H9 (cell line): ENCODE data around the gene PTPRN2. TPM values are rescaled to one million over a fixed set of nuclear protein-coding genes. Genes with fewer than 3 reads are reported as not detected.

ENCODE experiments used
- DNase-seq: peaks from one replicate; pipeline ENCODE4 v3.0.0-alpha.2; 2017
- H2AFZ ChIP-seq: one replicate; pipeline ENCODE4 v1.6.1; 2013; ENCODE audit warnings: mild to moderate bottlenecking, low read length, control low read depth, moderate library complexity
- H2AK5ac ChIP-seq: 2 replicates; pipeline ENCODE4 v1.6.1; 2013; ENCODE audit warnings: low read length, control low read depth, mixed read lengths; ENCODE audit not compliant: insufficient read length
- H2BK120ac ChIP-seq: one replicate; pipeline ENCODE4 v1.6.1; 2013; ENCODE audit warnings: low read depth, mild to moderate bottlenecking, low read length, control low read depth, inconsistent platforms; ENCODE audit not compliant: poor library complexity, severe bottlenecking
- H2BK12ac ChIP-seq: 2 replicates; pipeline ENCODE4 v1.6.1; 2013; ENCODE audit warnings: low read length, control low read depth, mixed read lengths, low read depth; ENCODE audit not compliant: insufficient read length
- H2BK15ac ChIP-seq: 2 replicates; pipeline ENCODE4 v1.6.1; 2013; ENCODE audit warnings: low read depth, low read length, control low read depth
- H2BK20ac ChIP-seq: one replicate; pipeline ENCODE4 v1.6.1; 2013; ENCODE audit warnings: low read depth, mild to moderate bottlenecking, low read length, control low read depth, inconsistent platforms; ENCODE audit not compliant: poor library complexity, severe bottlenecking
- H2BK5ac ChIP-seq: 2 replicates; pipeline ENCODE4 v1.6.1; 2013; ENCODE audit warnings: low read length, control low read depth, mixed read lengths; ENCODE audit not compliant: insufficient read length
- H3K14ac ChIP-seq: 2 replicates; pipeline ENCODE4 v1.6.1; 2013; ENCODE audit warnings: low read length, control low read depth; ENCODE audit not compliant: insufficient read depth
- H3K18ac ChIP-seq: 2 replicates; pipeline ENCODE4 v1.6.1; 2013; ENCODE audit warnings: low read depth, mild to moderate bottlenecking, mixed read lengths, low read length, control low read depth; ENCODE audit not compliant: insufficient read length
- H3K23ac ChIP-seq: 2 replicates; pipeline ENCODE4 v1.6.1; 2013; ENCODE audit warnings: low read length, control low read depth, mixed read lengths, low read depth; ENCODE audit not compliant: insufficient read length
- H3K23me2 ChIP-seq: 2 replicates; pipeline ENCODE4 v1.6.1; 2013; ENCODE audit warnings: low read depth, mild to moderate bottlenecking, mixed read lengths, low read length, control low read depth; ENCODE audit not compliant: insufficient read length, poor library complexity, severe bottlenecking
- H3K27ac ChIP-seq: 2 replicates; pipeline ENCODE4 v1.5.1; 2013; ENCODE audit warnings: low read length, control low read depth, mixed read lengths, low read depth; ENCODE audit not compliant: insufficient read length
- H3K27me3 ChIP-seq: 2 replicates; pipeline ENCODE4 v1.6.1; 2013; ENCODE audit warnings: low read length, control low read depth, inconsistent platforms; ENCODE audit not compliant: insufficient read depth
- H3K4ac ChIP-seq: 2 replicates; pipeline ENCODE4 v1.6.1; 2013; ENCODE audit warnings: low read depth, mild to moderate bottlenecking, control low read depth, inconsistent platforms, low read length, moderate library complexity
- H3K4me1 ChIP-seq: 2 replicates; pipeline ENCODE4 v1.6.1; 2013; ENCODE audit warnings: low read length, control low read depth, inconsistent platforms; ENCODE audit not compliant: insufficient read depth
- H3K4me2 ChIP-seq: 2 replicates; pipeline ENCODE4 v1.6.1; 2013; ENCODE audit warnings: low read length, control low read depth, mixed read lengths; ENCODE audit not compliant: insufficient read length, insufficient read depth
- H3K56ac ChIP-seq: 2 replicates; pipeline ENCODE4 v1.6.1; 2013; ENCODE audit warnings: low read depth, mild to moderate bottlenecking, mixed read lengths, low read length, control low read depth; ENCODE audit not compliant: insufficient read length
- H3K79me1 ChIP-seq: 2 replicates; pipeline ENCODE4 v1.6.1; 2013; ENCODE audit warnings: low read depth, mild to moderate bottlenecking, moderate library complexity, low read length, control low read depth, inconsistent platforms; ENCODE audit not compliant: insufficient read depth, poor library complexity, severe bottlenecking
- H3K79me2 ChIP-seq: 2 replicates; pipeline ENCODE4 v1.6.1; 2013; ENCODE audit warnings: low read length, control low read depth, inconsistent platforms; ENCODE audit not compliant: insufficient read depth
- H3K9ac ChIP-seq: 2 replicates; pipeline ENCODE4 v1.6.1; 2013; ENCODE audit warnings: low read length, control low read depth, mixed read lengths; ENCODE audit not compliant: insufficient read length; ENCODE audit errors: extremely low read depth
- H3K9me3 ChIP-seq: one replicate; pipeline ENCODE4 v1.6.1; 2013; ENCODE audit warnings: low read depth, low read length, inconsistent platforms; ENCODE audit not compliant: control insufficient read depth
- H3T11ph ChIP-seq: one replicate; pipeline ENCODE4 v1.6.1; 2013; ENCODE audit warnings: mild to moderate bottlenecking, low read length, control low read depth, inconsistent platforms
- H4K20me1 ChIP-seq: one replicate; pipeline ENCODE4 v1.6.1; 2013; ENCODE audit not compliant: control insufficient read depth, insufficient read length, insufficient read depth
- H4K5ac ChIP-seq: 2 replicates; pipeline ENCODE4 v1.6.1; 2013; ENCODE audit warnings: low read depth, mild to moderate bottlenecking, mixed read lengths, low read length, control low read depth; ENCODE audit not compliant: insufficient read length
- H4K8ac ChIP-seq: replicated peaks from 2 replicates; pipeline ENCODE4 v1.6.1; 2013; ENCODE audit warnings: low read length, control low read depth, mixed read lengths, low read depth; ENCODE audit not compliant: insufficient read length
- H4K91ac ChIP-seq: 2 replicates; pipeline ENCODE4 v1.6.1; 2013; ENCODE audit warnings: low read depth, mild to moderate bottlenecking, moderate library complexity, mixed read lengths, low read length, control low read depth; ENCODE audit not compliant: insufficient read length
- H3K27ac Mint-ChIP-seq, 3 experiments: 2 replicates in 2 of 3; 3 replicates in 1 of 3; pipeline ENCODE4 v1.8.0; 2020 to 2021; ENCODE audit warnings: mixed read lengths in 3 of 3, mild to moderate bottlenecking in 1 of 3, moderate library complexity in 1 of 3
- H3K27me3 Mint-ChIP-seq: 2 replicates; pipeline ENCODE4 v1.8.0; 2021; ENCODE audit warnings: low read depth, mild to moderate bottlenecking, moderate library complexity, mixed read lengths
- H3K36me3 Mint-ChIP-seq, 3 experiments: 2 replicates in 2 of 3; 3 replicates in 1 of 3; pipeline ENCODE4 v1.8.0; 2020 to 2021; ENCODE audit warnings: low read depth in 3 of 3, mixed read lengths in 3 of 3; ENCODE audit not compliant: insufficient read depth in 1 of 3
- H3K4me1 Mint-ChIP-seq, 2 experiments: 2 replicates each; pipeline ENCODE4 v1.8.0; 2020; ENCODE audit warnings: mixed read lengths in 2 of 2
- H3K4me3 Mint-ChIP-seq, 2 experiments: 2 replicates in 1 of 2; 3 replicates in 1 of 2; pipeline ENCODE4 v1.8.0; 2020 to 2021; ENCODE audit warnings: mild to moderate bottlenecking in 2 of 2, mixed read lengths in 2 of 2, moderate library complexity in 1 of 2
- H3K9me3 Mint-ChIP-seq, 2 experiments: 2 replicates in 1 of 2; 3 replicates in 1 of 2; pipeline ENCODE4 v1.8.0; 2020; ENCODE audit warnings: mild to moderate bottlenecking in 2 of 2, mixed read lengths in 2 of 2, moderate library complexity in 1 of 2
- CTCF ChIP-seq: fragments of 200-600 bp; sonication (generic); conservative IDR thresholded peaks from 3 replicates; pipeline ENCODE4 v1.8.0; 2021; ENCODE audit warnings: antibody characterized with exemption, mild to moderate bottlenecking
- WGBS: extraction: QIAGEN DNeasy Blood & Tissue Kit; methylation state at CpG from one replicate; pipeline ENCODE4 v1.1.7; 2013; ENCODE audit warnings: missing lambda C conversion rate, low lambda C conversion rate, mixed read lengths; ENCODE audit not compliant: insufficient read length; ENCODE audit errors: extremely low coverage; 5-methylcytosine and 5-hydroxymethylcytosine counted together
- total RNA-seq: library from RNA; stranded (reverse); gene quantifications from 2 replicates; pipeline ENCODE4 v1.2.1, GENCODE V29; 2021

The PTPRN2 gene
- total RNA-seq, 1 experiment from 2014 or later, result 5.2 TPM

DNA sequence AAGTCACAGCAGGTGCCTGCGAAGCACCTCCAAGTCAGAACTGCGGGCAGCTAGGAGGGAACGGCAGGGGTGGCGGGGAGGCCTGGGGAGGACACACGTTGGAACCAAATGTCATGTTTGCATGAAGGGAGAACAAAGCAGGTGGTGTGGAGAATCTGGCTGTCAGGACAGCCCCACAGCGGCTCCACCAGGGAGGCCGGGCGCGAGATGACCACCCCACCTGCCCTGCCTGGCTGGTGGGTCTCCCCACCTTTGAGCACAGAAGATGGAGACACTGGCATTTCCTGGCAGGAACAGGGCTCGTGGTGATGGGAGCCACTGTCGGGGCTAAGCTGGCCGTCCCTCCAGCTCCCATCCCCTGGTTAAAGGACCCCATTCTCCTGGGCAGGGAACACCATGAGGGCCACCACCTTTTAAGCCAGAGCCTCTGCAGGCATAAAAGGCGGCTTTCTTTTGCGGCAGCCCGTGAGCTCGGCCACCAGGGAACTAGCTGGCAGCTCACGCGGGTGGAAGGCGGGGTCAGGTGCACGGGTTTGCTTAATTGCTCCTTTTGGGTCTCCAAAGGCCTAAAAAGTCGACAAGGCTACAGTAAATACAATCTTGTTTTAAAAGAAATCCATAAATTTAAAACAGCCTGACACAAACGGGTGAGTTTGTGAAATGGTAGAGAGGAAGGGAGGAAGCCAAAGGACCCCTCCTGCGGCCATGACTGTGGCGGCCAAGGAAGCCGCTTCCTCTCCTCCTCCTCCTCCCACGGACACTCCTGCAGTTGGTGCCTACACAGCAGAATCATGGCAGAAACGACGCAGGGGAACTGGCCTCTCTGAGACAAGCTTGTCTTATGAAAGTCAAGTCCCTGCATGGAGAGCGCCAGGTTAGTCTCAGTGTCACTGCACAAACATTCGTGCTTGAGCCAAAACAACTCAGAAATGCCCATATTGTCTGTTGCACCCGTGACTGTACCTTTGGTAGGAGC, 1037.0 kb downstream of the PTPRN2 start:
- Histone ChIP-seq H3K4me1 (no peaks in the 10 kb centered on the region), H4K20me1 (peaks cover 1% of the 10 kb centered on the region), H2AK5ac (no peak overlapping the region), H4K91ac (no peak overlapping the region), H3K79me2 (no peaks in the 10 kb centered on the region), H2BK12ac (no peak overlapping the region), H3T11ph (no peak overlapping the region), H2BK15ac (no peak overlapping the region), H2BK20ac (no peak overlapping the region), H3K27me3 (no peaks in the 10 kb centered on the region), H2AFZ (no peak overlapping the region), H3K79me1 (no peaks in the 10 kb centered on the region), H3K56ac (no peak overlapping the region), H3K23me2 (no peaks in the 10 kb centered on the region), H4K5ac (no peak overlapping the region), H2BK5ac (no peak overlapping the region), H3K27ac (no peak overlapping the region), H3K4me2 (no peak overlapping the region), H3K4ac (no peak overlapping the region), H3K9me3 (no peaks in the 10 kb centered on the region), H3K23ac (no peak overlapping the region), H4K8ac (no peak overlapping the region), H2BK120ac (no peak overlapping the region), H3K9ac (no peak overlapping the region), H3K14ac (no peak overlapping the region), H3K18ac (no peak overlapping the region)
- DNase-seq, result no peak
- Mint-ChIP-seq H3K27me3 (peaks cover 57% of the 10 kb centered on the region), H3K4me1 (0 out of 4 replicates have a peak, but pooled peaks cover 0 to 3% of the 10 kb centered on the region in 2 experiments), H3K27ac (no peak overlapping the region), H3K36me3 (peaks cover 0 to 2% (median 0%) of the 10 kb centered on the region in 3 experiments; a peak in 2 of 7 replicates), H3K4me3 (no peak overlapping the region), H3K9me3 (no peaks in the 10 kb centered on the region; a peak in 1 of 5 replicates)
- no peak for TF ChIP-seq CTCF
- WGBS, result no CpG with 5 or more reads among the region's 31 CpGs
